Panc1 (cell line): ENCODE data around the gene FFAR1. TPM values are rescaled to one million over a fixed set of nuclear protein-coding genes. Genes with fewer than 3 reads are reported as not detected.

Experiments
- ATAC-seq: fragments of 200-7000 bp; cut with Tn5 transposase; 2 replicates; pipeline ENCODE4 v1.9.1; 2020; ENCODE audit warnings: mild to moderate bottlenecking, moderate library complexity
- BruUV-seq: library from RNA; stranded (reverse); fragments of 400-500 nt; replicated peaks from 2 replicates; lab custom pipeline; 2021; lab: Mats Ljungman, UMichigan
- CTCF ChIA-PET: fragments of 300-600 bp; sonication (Branson Sonifier 250); formaldehyde crosslinking; loops from one replicate; lab custom pipeline; 2022; ENCODE audit warnings: antibody characterized with exemption; lab: Charles Lee
- POLR2A ChIA-PET: fragments of 300-600 bp; sonication (Branson Sonifier 250); formaldehyde crosslinking; loops from one replicate; lab custom pipeline; 2022; ENCODE audit warnings: antibody characterized with exemption; lab: Charles Lee
- DNase-seq: peaks from one replicate; pipeline ENCODE4 v3.0.0-alpha.2; 2010; ENCODE audit warnings: low read depth, low spot score
- H3K27ac ChIP-seq: 2 replicates; pipeline ENCODE4 v1.5.1; 2011; ENCODE audit warnings: mild to moderate bottlenecking, low read length, inconsistent platforms
- H3K27me3 ChIP-seq: fragments of 200-500 bp; sonication (Bioruptor generic); 2 replicates; pipeline ENCODE4 v1.6.0; 2014; ENCODE audit warnings: low read length, inconsistent platforms; ENCODE audit not compliant: control insufficient read depth, insufficient read depth
- H3K36me3 ChIP-seq: fragments of 200-500 bp; sonication (Bioruptor generic); 2 replicates; pipeline ENCODE4 v1.5.1; 2014; ENCODE audit warnings: inconsistent platforms, mild to moderate bottlenecking, low read length, moderate library complexity; ENCODE audit not compliant: control insufficient read depth, insufficient read depth
- H3K4me1 ChIP-seq: 2 replicates; pipeline ENCODE4 v1.5.1; 2011; ENCODE audit warnings: inconsistent platforms, mild to moderate bottlenecking, low read length, moderate library complexity; ENCODE audit not compliant: control insufficient read depth, insufficient read depth
- H3K4me3 ChIP-seq, 2 experiments: 2 replicates each; pipeline ENCODE4 v1.5.1; 2011 to 2012; ENCODE audit warnings: low read depth in 2 of 2, low read length in 2 of 2, mild to moderate bottlenecking in 2 of 2, inconsistent platforms in 1 of 2, moderate library complexity in 1 of 2
- H3K9me3 ChIP-seq: fragments of 200-500 bp; sonication (Bioruptor generic); 2 replicates; pipeline ENCODE4 v1.5.1; 2014; ENCODE audit warnings: low read depth, mild to moderate bottlenecking, inconsistent platforms, low read length, moderate library complexity; ENCODE audit not compliant: control insufficient read depth, insufficient read depth
- POLR2AphosphoS5 ChIP-seq: IDR thresholded peaks from 2 replicates; pipeline ENCODE4 v1.6.1; 2012; ENCODE audit warnings: mild to moderate bottlenecking, low read depth, low read length, moderate library complexity
- SIN3A ChIP-seq: IDR thresholded peaks from 2 replicates; pipeline ENCODE4 v1.6.1; 2012; ENCODE audit warnings: low read depth, mild to moderate bottlenecking, low read length, moderate library complexity, borderline replicate concordance; ENCODE audit not compliant: insufficient read depth
- TCF7L2 ChIP-seq: IDR thresholded peaks from 2 replicates; pipeline ENCODE4 v1.6.1; 2011; ENCODE audit warnings: mild to moderate bottlenecking, low read depth, low read length, inconsistent platforms
- in situ Hi-C: cut with HindIII; loops from 2 replicates; pipeline ENCODE4 v1.10.0; 2016; ENCODE audit warnings: low sequenced_read_pairs, low pct_unique_long_range_greater_than_20kb
- intact Hi-C: fragments of 100-400 bp; cut with micrococcal nuclease; formaldehyde crosslinking; loops from one replicate; pipeline ENCODE4 v1.10.0; 2022; ENCODE audit not compliant: unreplicated experiment
- total RNA-seq: library from RNA; stranded (reverse); gene quantifications from one replicate; pipeline ENCODE4 v1.2.1, GENCODE V29; 2021; ENCODE audit not compliant: unreplicated experiment
- TF ChIP-seq, protein P1 (sequence below): fragments of 450-650 bp; IDR thresholded peaks from 2 replicates; pipeline ENCODE4 v1.5.1; 2017; ENCODE audit warnings: mild to moderate bottlenecking
- TF ChIP-seq, protein P2 (sequence below), 2 experiments: IDR thresholded peaks; 2 replicates each; pipeline ENCODE4 v1.6.1; 2011 to 2012; ENCODE audit warnings: low read depth in 2 of 2, control low read depth in 1 of 2, low read length in 1 of 2, mild to moderate bottlenecking in 1 of 2, moderate library complexity in 1 of 2; ENCODE audit not compliant: insufficient read depth in 1 of 2

FFAR1 gene
- total RNA-seq, 1 experiment from 2014 or later, result not detected

DNA sequence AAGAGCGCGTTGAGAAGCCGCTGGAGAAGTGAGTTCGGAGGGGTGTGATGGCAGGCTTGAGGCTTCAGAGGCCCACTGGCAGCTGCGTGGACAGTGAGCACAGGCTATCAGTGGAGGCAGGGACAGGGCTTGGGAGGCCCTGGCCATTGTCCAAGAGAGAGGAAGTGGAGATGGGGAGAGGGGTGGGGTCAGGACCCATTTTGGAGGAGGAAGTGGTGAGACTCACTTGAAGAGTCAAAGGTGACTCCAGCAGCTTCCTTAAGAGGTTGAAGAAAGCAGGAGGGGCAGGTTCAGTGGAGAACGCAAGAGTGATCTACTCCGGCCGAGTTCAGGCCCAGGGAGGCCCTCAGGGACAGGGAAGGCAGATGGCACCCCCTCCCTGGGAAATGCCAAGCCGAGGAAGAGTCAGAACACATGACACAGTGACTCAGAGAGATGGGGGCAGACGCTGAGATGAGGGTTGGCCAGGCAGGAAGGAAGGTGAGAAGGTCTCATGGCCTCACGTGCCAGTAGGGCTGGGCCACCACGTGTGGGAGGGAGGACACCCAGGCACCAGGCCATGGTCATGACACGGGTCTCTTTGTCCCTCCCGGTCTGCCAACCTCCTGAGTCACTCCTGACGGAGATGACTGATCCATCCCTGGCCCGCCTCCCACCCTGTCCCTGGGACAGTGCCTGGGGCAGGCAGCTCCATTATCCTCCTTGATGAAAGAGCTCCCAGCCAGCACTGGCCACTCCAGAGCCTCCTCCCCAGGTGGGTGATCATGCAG is 28.8 kb upstream of the FFAR1 start:
- Histone ChIP-seq H3K4me3 (no peak overlapping the region), H3K9me3 (no peaks in the 10 kb centered on the region), H3K36me3 (no peaks in the 10 kb centered on the region), H3K4me1 (no peaks in the 10 kb centered on the region; the same call in 1 of the 2 replicates), H3K27me3 (no peaks in the 10 kb centered on the region), H3K27ac (no peak overlapping the region)
- peak; percentile 98 for DNase-seq
- peak; percentile 88 for ATAC-seq
- BruUV-seq, result no TSS peak
- in situ Hi-C loops, result no loop called here
- ChIA-PET POLR2A (interaction anchor here (0.6 kb wide), 2 partner anchors 61 to 307 kb away, joined by 4 to 6 read pairs; no protein-coding TSS in a partner anchor), CTCF (no interaction called here)
- no peak for TF ChIP-seq TCF7L2
- TF ChIP-seq, protein P1, sequence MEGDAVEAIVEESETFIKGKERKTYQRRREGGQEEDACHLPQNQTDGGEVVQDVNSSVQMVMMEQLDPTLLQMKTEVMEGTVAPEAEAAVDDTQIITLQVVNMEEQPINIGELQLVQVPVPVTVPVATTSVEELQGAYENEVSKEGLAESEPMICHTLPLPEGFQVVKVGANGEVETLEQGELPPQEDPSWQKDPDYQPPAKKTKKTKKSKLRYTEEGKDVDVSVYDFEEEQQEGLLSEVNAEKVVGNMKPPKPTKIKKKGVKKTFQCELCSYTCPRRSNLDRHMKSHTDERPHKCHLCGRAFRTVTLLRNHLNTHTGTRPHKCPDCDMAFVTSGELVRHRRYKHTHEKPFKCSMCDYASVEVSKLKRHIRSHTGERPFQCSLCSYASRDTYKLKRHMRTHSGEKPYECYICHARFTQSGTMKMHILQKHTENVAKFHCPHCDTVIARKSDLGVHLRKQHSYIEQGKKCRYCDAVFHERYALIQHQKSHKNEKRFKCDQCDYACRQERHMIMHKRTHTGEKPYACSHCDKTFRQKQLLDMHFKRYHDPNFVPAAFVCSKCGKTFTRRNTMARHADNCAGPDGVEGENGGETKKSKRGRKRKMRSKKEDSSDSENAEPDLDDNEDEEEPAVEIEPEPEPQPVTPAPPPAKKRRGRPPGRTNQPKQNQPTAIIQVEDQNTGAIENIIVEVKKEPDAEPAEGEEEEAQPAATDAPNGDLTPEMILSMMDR, result no peak
- no peak for TF ChIP-seq SIN3A
- TF ChIP-seq, protein P2, sequence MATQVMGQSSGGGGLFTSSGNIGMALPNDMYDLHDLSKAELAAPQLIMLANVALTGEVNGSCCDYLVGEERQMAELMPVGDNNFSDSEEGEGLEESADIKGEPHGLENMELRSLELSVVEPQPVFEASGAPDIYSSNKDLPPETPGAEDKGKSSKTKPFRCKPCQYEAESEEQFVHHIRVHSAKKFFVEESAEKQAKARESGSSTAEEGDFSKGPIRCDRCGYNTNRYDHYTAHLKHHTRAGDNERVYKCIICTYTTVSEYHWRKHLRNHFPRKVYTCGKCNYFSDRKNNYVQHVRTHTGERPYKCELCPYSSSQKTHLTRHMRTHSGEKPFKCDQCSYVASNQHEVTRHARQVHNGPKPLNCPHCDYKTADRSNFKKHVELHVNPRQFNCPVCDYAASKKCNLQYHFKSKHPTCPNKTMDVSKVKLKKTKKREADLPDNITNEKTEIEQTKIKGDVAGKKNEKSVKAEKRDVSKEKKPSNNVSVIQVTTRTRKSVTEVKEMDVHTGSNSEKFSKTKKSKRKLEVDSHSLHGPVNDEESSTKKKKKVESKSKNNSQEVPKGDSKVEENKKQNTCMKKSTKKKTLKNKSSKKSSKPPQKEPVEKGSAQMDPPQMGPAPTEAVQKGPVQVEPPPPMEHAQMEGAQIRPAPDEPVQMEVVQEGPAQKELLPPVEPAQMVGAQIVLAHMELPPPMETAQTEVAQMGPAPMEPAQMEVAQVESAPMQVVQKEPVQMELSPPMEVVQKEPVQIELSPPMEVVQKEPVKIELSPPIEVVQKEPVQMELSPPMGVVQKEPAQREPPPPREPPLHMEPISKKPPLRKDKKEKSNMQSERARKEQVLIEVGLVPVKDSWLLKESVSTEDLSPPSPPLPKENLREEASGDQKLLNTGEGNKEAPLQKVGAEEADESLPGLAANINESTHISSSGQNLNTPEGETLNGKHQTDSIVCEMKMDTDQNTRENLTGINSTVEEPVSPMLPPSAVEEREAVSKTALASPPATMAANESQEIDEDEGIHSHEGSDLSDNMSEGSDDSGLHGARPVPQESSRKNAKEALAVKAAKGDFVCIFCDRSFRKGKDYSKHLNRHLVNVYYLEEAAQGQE (IDR thresholded peaks at IDR 0.05; ENCODE audit: insufficient read depth in 1 of 2, low read depth in 2 of 2, low read length in 1 of 2), result no peak
- TF ChIP-seq POLR2AphosphoS5, result no peak
- intact Hi-C loops, result no loop called here

DNA sequence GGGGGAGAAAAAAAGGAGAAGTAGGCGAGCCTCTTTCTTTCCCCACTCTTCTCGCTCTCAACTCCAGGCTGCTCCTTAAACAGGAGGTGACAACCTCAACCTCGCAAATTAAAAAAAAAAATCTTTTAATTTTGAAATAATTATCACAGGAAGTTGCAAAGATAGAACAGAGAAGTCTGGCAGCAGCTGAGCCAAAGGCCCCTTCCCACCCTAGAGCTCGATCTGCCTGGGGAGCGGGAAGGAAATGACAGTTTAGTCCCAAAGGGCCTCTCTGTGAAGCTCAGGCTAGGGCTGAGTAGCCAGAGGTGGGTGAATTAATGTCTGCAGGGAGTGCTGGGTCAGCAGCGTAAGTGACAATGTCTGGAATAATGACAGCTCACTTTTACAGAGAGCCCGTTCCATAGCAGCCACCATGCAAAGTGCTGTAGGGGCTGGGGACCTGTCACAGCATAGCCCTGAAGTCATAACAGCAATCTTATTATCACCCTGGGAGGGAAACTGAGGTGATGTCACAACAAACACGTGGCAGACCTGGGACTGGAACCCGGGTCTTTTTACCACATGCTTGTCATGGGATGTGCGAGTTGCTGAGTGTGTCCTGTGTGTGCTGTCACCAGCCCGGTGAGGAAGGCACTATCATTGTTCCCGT is 27.5 kb upstream of the FFAR1 start:
- in situ Hi-C loops (no loop called here), intact Hi-C loops (no loop called here)
- no TSS peak for BruUV-seq
- Histone ChIP-seq H3K4me3 (no peak overlapping the region), H3K27ac (no peak overlapping the region), H3K4me1 (no peaks in the 10 kb centered on the region; the same call in 1 of the 2 replicates), H3K9me3 (no peaks in the 10 kb centered on the region), H3K27me3 (no peaks in the 10 kb centered on the region), H3K36me3 (no peaks in the 10 kb centered on the region)
- ATAC-seq, result no peak
- TF ChIP-seq, protein P2 (IDR thresholded peaks at IDR 0.05; ENCODE audit: insufficient read depth in 1 of 2, low read depth in 2 of 2, low read length in 1 of 2), result no peak
- TF ChIP-seq, protein P1, result no peak
- TF ChIP-seq TCF7L2 (no peak), SIN3A (no peak), POLR2AphosphoS5 (no peak)
- ChIA-PET CTCF (interaction anchor here (0.5 kb wide), 1 partner anchor 157 kb away, joined by 3 read pairs; no protein-coding TSS in a partner anchor), POLR2A (no interaction called here)
- DNase-seq, result no peak
